Stimulated activated CD4-positive, alpha-beta T cell treated with anti-CD3 and anti-CD28 coated beads, TNF-alpha, amount 100 ng/mL, for 1 hour (primary cell): ENCODE data around the gene SLC25A34.

Experiments used
- DNase-seq, 3 donors: peaks; one replicate each; pipeline ENCODE4 v3.0.0-alpha.2; 2020; ENCODE audit warnings: low read depth in 3 of 3, low spot score in 1 of 3

Gene SLC25A34

DNA sequence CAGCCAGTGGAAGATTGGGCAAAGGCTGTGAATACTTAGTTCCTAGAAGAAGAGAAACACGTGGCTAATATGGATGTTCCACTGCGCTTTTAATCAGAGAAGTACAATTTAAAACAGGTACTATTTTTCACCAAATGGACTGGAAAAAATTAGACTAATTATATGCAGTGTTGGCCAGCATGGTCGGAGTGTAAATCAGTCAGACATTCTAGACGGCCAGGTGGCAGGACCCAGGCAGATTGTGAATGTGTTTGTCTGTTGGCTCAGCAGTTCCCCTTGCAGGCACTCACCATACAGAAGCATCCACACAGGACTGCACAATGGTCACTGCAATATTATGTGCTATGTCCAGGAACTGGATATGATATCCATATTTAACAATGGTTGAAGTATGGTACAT lies 23.9 kb upstream of the SLC25A34 start:
- no peak for DNase-seq

DNA sequence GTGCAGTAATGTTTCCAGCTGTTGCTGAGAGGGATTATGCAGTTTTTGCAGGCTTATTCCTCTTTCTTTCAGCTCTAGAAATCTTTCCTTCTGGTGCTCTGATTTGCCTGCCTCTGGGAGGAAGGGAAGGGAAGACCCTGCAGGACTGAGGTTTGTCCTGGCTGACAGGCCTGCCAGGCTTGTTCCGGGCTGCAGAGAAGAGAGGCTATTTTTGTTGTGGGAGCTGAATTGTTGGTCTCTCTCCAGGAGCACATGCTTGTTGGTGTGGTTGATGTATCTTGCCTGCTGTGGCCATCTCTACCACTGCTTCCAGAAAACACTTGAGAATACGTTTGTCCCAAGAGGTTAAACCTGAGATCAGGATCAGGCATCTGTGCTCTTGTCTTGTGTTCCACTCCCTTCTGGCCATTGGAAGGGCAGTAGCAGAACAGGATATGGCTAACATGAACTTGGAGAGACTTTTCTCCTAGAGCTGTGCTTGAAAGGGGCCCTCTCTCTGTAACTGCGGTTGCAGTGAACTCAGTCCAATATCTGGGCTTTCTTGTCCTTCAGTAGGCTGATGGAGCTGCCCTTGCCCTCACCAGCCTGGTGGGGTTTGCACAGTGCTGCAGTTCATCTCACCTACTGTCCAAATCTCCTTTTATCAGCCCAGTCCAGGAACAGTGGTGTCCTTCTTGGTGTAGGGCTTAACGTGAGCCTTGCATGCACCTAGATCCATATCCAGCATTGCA lies 21.5 kb upstream of the SLC25A34 start:
- no peak for DNase-seq

- no peak for DNase-seq
These were observed 18.5 kb upstream of the SLC25A34 start for GRCh38 chr1:15717418-15718125.

DNA sequence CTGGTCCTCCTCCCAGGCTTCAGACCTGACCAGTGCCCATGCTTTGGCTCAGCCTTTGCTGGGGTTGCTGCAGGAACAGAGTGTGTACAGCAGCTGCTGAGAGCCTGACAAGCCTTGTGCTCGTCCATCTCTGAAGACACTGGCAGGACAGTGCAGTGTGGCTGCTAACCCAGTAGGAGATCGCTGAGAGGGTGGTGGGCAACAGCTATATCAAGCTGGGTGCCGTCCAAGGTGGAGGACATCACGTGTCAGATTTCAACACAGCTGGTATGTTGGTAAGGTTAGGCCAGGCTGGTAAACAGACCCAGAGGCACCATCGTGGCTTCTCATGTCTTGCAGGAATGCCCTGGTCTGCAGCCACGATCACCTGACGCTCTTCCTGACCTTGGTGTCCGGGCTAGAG lies 17.9 kb upstream of the SLC25A34 start:
- DNase-seq, result no peak

DNA sequence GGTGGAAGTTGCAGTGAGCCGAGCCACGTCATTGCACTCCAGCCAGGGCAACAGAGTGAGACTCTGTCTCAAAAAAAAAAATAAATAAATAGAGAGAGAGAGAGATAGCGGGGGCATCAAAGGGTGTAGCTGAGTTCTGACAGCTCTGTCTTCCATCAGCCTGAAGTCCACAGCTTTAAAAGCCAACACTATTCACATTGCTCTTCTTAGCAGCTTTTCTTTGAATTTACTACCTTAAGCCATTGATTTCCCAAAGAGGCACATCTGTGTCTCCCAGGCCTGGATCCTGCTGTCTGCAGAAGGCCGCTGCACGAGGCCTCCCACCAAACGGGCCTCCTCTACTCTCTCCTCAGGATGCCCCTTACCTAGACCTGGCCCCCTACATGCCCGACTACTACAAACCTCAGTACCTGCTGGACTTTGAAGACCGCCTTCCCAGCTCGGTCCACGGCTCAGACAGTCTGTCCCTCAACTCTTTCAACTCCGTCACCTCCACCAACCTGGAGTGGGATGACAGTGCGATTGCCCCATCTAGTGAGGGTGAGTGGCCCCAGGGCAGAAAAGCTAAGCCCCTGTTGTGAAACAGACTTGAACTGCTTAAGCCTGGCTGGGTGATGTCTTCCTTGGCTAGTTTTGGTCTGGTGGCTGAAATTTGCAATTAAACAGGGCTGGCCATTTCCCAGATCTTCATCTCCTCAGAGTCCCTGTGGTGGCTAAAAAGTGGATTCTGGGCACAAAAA lies 16.5 kb upstream of the SLC25A34 start:
- no peak for DNase-seq

GRCh38 chr1:15720861-15721260 lies 15.2 kb upstream of the SLC25A34 start:
- no peak for DNase-seq

DNA sequence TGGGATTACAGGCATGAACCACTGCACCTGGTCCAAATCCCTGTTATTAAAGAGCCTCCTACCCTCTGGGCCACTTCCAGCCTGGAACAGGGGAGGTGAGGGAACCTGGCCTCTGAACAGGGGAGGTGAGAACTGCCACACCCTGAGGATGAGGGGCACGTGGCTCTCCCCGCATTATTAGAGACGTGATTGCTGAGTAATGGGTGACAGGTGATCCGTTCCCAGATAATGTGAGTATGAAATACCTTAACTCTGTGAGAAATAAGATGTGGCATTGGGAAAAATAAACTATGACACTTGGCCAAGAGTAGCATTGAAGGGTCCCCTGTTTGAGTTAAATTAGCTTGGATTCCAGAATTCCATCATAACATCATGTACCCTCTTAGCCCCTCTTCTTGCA lies 13.6 kb upstream of the SLC25A34 start:
- no peak for DNase-seq

DNA sequence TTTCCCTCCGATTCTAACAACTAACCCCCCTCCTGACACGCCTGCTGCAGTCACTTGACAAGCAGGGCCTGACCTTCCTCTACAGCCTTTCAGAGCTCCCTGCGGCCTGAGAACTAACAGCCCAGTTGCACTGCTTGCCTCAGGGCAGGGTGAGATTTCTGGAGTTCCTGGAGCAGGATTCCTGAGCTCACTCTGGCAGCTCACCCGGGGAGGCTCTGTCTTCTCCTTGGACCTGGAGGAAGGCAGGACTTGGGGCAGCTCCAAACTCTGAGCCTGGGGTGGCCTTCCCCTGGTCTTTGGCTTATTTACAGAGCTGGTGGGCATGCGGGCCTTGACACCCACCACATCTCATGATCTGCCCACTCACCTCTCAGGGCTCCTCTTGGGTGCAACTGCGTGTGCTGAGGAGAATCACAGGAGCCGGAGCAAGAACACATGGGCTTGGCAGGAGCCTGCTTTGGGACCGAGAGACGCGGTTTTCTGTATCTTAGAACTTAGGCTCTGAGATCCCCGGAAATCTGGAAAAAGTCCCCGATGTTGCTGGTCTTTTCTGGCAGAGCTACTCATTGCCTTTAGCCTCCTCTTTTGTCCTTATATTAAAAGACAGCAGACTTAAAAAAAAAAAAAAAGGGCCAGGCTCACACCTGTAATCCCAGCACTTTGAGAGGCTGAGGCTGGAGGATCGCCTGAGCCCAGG lies 13.1 kb upstream of the SLC25A34 start:
- DNase-seq, result no peak

GRCh38 chr1:15723631-15724246 lies 12.3 kb upstream of the SLC25A34 start:
- no peak for DNase-seq

DNA sequence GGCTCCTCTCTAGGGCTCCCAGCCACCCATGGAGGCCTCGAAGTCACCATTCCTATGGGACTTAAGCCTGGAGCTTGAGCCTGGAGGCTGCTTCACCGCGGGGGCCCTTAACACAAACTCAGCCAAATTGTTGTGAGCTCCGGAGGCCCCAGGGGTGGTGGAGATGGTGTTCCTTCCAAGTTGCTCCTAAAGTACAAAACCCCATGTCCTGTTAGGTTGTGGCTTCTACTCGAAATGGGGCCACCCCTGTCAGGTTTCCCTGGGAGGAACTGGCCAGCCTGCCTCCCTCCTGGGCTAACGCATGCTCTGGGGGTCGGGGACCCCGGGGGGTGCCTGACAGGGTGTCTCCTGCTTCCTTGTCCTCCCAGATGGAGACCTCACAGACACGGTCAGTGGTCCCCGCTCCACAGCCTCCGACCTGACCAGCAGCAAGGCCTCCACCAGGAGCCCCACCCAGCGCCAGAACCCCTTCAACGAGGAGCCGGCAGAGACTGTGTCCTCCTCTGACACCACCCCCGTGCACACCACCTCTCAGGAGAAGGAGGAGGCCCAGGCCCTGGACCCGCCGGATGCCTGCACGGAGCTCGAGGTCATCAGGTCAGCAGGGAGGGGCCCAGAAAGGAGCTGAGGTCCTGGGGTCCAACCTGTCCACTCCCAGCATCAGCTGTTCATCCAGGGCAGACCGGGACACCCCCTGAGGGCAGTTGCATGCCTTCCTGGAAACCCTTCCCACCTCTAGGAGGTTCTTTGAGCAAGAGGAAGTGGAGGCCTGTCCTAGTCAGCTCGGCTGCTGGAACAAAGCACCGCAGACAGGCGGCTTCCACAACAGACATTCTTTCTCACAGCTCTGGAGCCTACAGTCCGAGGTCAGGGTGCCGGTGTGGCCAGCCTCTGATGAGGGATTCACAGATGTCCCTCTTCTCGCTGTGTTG lies 10.8 kb upstream of the SLC25A34 start:
- no peak for DNase-seq

GRCh38 chr1:15726508-15726907 lies 9.6 kb upstream of the SLC25A34 start:
- no peak for DNase-seq

GRCh38 chr1:15727021-15727420 lies 9.0 kb upstream of the SLC25A34 start:
- DNase-seq, result no peak

DNA sequence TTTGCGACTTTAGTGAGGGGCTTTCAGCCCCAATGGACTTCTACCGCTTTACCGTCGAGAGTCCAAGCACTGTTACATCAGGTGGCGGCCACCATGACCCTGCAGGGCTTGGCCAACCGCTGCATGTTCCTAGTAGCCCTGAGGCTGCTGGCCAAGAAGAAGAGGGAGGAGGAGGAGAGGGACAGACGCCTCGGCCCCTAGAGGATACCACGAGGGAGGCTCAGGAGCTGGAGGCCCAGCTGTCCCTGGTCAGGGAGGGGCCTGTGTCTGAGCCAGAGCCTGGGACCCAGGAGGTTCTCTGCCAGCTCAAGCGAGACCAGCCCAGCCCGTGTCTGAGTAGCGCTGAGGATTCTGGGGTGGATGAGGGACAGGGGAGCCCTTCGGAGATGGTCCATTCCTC lies 8.6 kb upstream of the SLC25A34 start:
- DNase-seq, result no peak

- no peak for DNase-seq
These were observed 8.1 kb upstream of the SLC25A34 start for GRCh38 chr1:15727866-15728534.

DNA sequence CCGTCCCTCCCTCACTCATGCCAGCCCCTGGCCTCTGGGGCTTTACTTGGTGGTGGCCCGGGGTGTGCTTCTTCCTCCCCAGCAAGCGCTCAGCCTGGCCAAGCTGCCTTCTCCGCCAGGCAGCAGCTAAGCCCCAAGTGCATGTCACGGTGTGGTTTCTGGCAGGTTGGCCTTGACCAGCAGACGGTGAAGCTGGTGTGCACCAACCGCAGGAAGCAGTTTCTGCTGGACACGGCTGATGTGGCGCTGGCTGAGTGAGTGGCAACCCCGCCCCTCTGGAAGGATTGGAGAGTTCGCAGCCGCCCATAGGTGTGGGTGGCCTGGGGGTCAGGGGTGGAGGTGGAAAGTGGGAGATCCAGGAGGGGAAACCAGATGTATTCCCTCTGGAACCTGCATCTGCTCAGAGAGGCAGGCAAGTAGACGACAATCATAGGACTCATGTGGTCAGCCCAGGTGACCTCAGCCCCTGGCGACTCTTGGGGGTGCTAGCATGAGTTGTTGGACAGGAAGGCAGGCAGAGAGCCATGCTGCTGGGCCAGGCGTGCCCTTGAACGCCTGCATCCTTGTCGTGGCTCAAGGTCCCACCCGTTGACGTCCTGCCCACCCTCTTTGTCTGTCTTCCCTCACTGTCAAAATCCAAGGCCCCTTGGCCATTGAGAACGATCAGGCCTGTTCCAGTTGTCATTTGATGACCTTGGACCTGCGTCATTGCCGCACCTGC lies 7.0 kb upstream of the SLC25A34 start:
- DNase-seq, result no peak

GRCh38 chr1:15730423-15730822 lies 5.6 kb upstream of the SLC25A34 start:
- DNase-seq, result no peak

DNA sequence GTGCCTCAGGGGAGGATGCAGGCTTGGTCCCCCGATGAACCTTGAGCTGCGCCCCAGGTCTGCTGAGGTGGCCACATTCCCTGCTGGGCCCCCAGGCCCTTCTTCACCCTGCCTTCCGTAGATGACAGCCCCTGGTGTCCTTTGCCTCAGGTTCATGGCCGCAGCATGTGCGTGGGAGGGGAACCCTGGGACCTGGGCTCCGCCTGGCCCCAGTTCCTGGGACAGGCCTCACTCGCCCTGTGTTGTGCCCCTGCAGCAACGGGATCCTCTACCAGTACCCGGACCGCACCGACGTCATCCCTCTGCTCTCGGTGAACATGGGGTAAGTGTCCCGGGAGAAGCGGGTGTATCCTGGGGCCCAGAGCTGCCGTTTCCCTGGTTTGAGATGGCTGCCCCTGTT lies 5.1 kb upstream of the SLC25A34 start:
- no peak for DNase-seq

DNA sequence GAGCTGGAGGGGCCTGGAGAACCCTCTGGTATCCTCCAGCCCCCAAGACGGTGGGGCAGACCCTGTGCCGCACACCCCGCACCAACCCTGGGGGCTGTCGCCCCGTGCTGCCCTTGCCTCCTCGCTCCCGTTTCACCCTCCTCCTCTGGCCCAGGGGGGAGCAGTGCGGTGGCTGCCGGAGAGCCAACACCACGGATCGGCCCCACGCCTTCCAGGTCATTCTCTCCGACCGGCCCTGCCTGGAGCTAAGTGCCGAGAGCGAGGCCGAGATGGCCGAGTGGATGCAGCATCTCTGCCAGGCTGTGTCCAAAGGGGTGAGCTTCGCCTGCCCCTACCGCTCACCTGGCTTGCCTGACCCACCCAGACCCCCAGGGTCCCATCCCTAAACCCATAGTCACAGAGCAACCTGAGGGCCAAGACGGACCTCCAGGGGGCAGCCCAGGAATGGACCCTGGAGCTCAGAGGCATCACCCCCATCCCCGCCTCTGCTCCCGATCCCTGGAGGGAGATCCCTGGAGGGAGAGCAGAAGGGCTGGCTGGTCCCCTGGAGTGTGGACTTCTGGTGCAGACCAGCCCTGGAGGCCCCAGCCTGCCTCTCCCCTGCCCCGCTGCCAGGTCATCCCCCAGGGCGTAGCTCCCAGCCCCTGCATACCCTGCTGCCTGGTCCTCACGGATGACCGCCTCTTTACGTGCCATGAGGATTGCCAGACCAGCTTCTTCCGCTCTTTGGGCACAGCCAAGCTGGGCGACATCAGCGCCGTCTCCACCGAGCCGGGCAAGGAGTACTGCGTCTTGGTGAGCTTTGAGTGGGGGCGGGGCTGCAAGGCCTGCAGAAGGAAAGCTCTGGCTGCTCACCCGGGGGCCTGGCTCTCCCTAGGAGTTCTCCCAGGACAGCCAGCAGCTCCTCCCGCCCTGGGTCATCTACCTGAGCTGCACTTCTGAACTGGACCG lies 4.0 kb upstream of the SLC25A34 start:
- no peak for DNase-seq
